Activated naive CD8-positive, alpha-beta T cell (primary cell): ENCODE results near the gene HMGN2.
"Not testable (repeated sequence)": the region's sequence is repeated elsewhere in the genome, so short reads cannot be mapped to it uniquely, and the experiment has no call there.

Experiments
- H3K27ac Mint-ChIP-seq: one replicate; pipeline ENCODE4 v1.8.0; 2021; ENCODE audit warnings: mixed read lengths
- H3K27me3 Mint-ChIP-seq: one replicate; pipeline ENCODE4 v1.8.0; 2021; ENCODE audit warnings: mixed read lengths
- H3K36me3 Mint-ChIP-seq: one replicate; pipeline ENCODE4 v1.8.0; 2021; ENCODE audit warnings: mixed read lengths
- H3K4me1 Mint-ChIP-seq: one replicate; pipeline ENCODE4 v1.8.0; 2021; ENCODE audit warnings: low read depth, mixed read lengths
- H3K4me3 Mint-ChIP-seq: one replicate; pipeline ENCODE4 v1.8.0; 2021; ENCODE audit warnings: mild to moderate bottlenecking, mixed read lengths
- H3K9me3 Mint-ChIP-seq: one replicate; pipeline ENCODE4 v1.8.0; 2021; ENCODE audit warnings: low read depth, mixed read lengths

The HMGN2 gene

GRCh38 chr1:26496861-26497260 lies 24.6 kb downstream of the HMGN2 start:
- H3K36me3 Mint-ChIP-seq: no peaks in the 10 kb centered on the region
- H3K27ac Mint-ChIP-seq: peak overlapping the region; percentile 34
- no peaks in the 10 kb centered on the region for H3K9me3 Mint-ChIP-seq
- H3K4me1 Mint-ChIP-seq: peaks cover 9% of the 10 kb centered on the region
- H3K27me3 Mint-ChIP-seq: no peaks in the 10 kb centered on the region
- no peak overlapping the region for H3K4me3 Mint-ChIP-seq

- Mint-ChIP-seq H3K4me1 (peaks cover 11% of the 10 kb centered on the region), H3K27me3 (no peaks in the 10 kb centered on the region), H3K27ac (peak overlapping the region; percentile 83), H3K4me3 (peak overlapping the region; percentile 66), H3K36me3 (no peaks in the 10 kb centered on the region), H3K9me3 (no peaks in the 10 kb centered on the region)
These were observed 26.7 kb downstream of the HMGN2 start for GRCh38 chr1:26498894-26499293.

- Mint-ChIP-seq H3K27ac (peak overlapping the region; percentile 90), H3K27me3 (no peaks in the 10 kb centered on the region), H3K4me1 (peaks cover 11% of the 10 kb centered on the region)
These were observed 28.4 kb downstream of the HMGN2 start for GRCh38 chr1:26500488-26501175.

DNA sequence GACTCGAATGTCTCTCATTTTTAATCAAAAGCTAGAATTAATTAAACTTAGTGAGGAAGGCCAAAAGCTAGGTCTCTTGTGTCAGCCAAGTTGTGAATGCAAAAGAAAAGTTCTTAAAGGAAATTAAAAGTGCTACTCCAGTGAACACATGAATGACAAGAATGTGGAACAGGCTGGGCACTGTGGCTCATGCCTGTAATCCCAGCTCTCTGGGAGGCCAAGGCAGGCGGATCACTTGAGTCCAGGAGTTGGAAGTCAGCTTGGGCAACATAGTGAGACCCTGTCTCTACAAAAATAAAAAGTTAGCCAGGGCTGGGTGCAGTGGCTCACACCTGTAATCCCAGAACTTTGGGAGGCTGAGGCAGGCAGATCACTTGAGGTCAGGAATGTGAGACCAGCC lies 38.5 kb downstream of the HMGN2 start:
- not testable (repeated sequence) for H3K4me3 Mint-ChIP-seq, H3K27me3 Mint-ChIP-seq, H3K27ac Mint-ChIP-seq, H3K4me1 Mint-ChIP-seq, H3K9me3 Mint-ChIP-seq, H3K36me3 Mint-ChIP-seq

More at GRCh38 chr1:26500488-26501175, 28.4 kb downstream of the HMGN2 start:
- Mint-ChIP-seq H3K4me3 (peak overlapping the region; percentile 85), H3K9me3 (no peaks in the 10 kb centered on the region), H3K36me3 (no peaks in the 10 kb centered on the region)

DNA sequence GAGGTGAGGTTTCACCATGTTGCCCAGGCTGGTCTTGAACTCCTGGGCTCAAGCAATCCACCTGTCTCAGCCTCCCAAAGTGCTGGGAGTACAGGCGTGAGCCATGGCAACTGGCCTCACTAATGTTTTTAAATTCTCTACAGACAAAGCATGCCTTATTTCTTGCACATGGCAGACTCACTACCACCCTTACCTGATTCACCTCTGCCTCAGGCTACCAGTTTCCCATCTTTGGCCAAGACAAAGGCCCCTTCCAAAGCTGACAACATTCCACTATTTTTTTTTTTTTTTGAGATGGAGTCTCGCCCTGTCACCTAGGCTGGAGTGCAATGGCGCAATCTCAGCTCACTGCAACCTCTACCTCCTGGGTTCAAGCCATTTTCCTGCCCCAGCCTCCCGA lies 43.6 kb downstream of the HMGN2 start:
- H3K27ac Mint-ChIP-seq, H3K36me3 Mint-ChIP-seq, H3K9me3 Mint-ChIP-seq, H3K4me1 Mint-ChIP-seq, H3K27me3 Mint-ChIP-seq, H3K4me3 Mint-ChIP-seq: not testable (repeated sequence)

GRCh38 chr1:26516987-26517765 lies 44.9 kb downstream of the HMGN2 start:
- Mint-ChIP-seq H3K9me3 (no peaks in the 10 kb centered on the region), H3K27ac (no peak overlapping the region), H3K36me3 (no peaks in the 10 kb centered on the region), H3K27me3 (no peaks in the 10 kb centered on the region), H3K4me1 (no peaks in the 10 kb centered on the region), H3K4me3 (no peak overlapping the region)

- Mint-ChIP-seq H3K27me3 (no peaks in the 10 kb centered on the region), H3K36me3 (no peaks in the 10 kb centered on the region), H3K4me3 (no peak overlapping the region), H3K9me3 (no peaks in the 10 kb centered on the region), H3K4me1 (no peaks in the 10 kb centered on the region), H3K27ac (no peak overlapping the region)
These were observed 45.5 kb downstream of the HMGN2 start for GRCh38 chr1:26517766-26518049.

DNA sequence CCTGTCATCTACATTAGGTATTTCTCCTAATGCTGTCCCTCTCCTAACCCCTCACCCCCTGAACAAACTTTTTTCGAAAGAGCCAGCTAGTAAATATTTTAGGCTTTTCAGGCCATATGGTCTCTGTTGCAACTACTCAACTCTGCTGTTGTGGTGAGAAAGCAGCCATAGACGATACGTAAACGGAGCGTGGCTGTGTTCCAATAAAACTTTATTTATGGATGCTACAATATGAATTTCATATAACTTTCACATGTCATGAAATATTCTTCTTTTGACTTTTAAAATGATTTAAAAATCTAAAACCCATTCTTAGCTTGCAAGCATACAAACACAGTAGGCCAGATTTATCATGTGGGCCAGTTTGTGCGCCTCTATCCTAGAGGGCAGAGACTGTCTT lies 46.1 kb downstream of the HMGN2 start:
- Mint-ChIP-seq H3K36me3 (no peaks in the 10 kb centered on the region), H3K27ac (no peak overlapping the region), H3K4me1 (no peaks in the 10 kb centered on the region), H3K4me3 (no peak overlapping the region), H3K9me3 (no peaks in the 10 kb centered on the region), H3K27me3 (no peaks in the 10 kb centered on the region)

DNA sequence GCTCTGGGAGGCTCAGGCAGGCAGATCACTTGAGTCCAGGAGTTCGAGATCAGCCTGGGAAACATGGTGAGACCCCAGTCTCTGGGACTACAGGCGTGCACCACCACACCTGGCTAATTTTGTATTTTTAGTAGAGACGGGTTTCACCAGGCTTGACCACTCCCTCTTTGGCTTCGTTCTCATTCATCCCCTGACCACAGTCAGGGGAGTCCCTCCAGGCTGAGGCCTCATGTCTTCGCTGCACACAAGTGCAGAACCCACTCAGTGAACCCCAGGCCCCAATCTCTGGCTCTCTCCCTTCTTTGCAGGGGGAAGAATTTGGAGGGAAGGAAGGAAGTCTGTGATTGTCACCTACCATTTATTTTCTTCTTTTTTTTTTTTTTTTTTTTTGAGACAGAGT lies 48.1 kb downstream of the HMGN2 start:
- Mint-ChIP-seq H3K36me3 (no peaks in the 10 kb centered on the region), H3K9me3 (no peaks in the 10 kb centered on the region), H3K4me3 (no peak overlapping the region), H3K27me3 (peaks cover 2% of the 10 kb centered on the region), H3K27ac (no peak overlapping the region), H3K4me1 (no peaks in the 10 kb centered on the region)

GRCh38 chr1:26521669-26522030 lies 49.4 kb downstream of the HMGN2 start:
- H3K36me3 Mint-ChIP-seq: no peaks in the 10 kb centered on the region
- no peaks in the 10 kb centered on the region for H3K9me3 Mint-ChIP-seq
- H3K27me3 Mint-ChIP-seq: peaks cover 2% of the 10 kb centered on the region
- H3K4me1 Mint-ChIP-seq: no peaks in the 10 kb centered on the region
- no peak overlapping the region for H3K27ac Mint-ChIP-seq
- no peak overlapping the region for H3K4me3 Mint-ChIP-seq

GRCh38 chr1:26522073-26522472 lies 49.8 kb downstream of the HMGN2 start:
- Mint-ChIP-seq H3K4me1 (no peaks in the 10 kb centered on the region), H3K36me3 (no peaks in the 10 kb centered on the region), H3K27me3 (peaks cover 2% of the 10 kb centered on the region), H3K27ac (no peak overlapping the region), H3K9me3 (no peaks in the 10 kb centered on the region), H3K4me3 (no peak overlapping the region)

- H3K27ac Mint-ChIP-seq: no peak overlapping the region
- peaks cover 2% of the 10 kb centered on the region for H3K27me3 Mint-ChIP-seq
- no peaks in the 10 kb centered on the region for H3K36me3 Mint-ChIP-seq
- no peak overlapping the region for H3K4me3 Mint-ChIP-seq
- peaks cover 2% of the 10 kb centered on the region for H3K4me1 Mint-ChIP-seq
- H3K9me3 Mint-ChIP-seq: no peaks in the 10 kb centered on the region
These were observed 51.9 kb downstream of the HMGN2 start for GRCh38 chr1:26524181-26524580.
